Fibroblast of the conjunctiva (primary cell): ENCODE results near the gene OMP.

Experiments used
- DNase-seq: peaks from one replicate; pipeline ENCODE4 v3.0.0-alpha.2; 2010; ENCODE audit warnings: low read depth

OMP gene

DNA sequence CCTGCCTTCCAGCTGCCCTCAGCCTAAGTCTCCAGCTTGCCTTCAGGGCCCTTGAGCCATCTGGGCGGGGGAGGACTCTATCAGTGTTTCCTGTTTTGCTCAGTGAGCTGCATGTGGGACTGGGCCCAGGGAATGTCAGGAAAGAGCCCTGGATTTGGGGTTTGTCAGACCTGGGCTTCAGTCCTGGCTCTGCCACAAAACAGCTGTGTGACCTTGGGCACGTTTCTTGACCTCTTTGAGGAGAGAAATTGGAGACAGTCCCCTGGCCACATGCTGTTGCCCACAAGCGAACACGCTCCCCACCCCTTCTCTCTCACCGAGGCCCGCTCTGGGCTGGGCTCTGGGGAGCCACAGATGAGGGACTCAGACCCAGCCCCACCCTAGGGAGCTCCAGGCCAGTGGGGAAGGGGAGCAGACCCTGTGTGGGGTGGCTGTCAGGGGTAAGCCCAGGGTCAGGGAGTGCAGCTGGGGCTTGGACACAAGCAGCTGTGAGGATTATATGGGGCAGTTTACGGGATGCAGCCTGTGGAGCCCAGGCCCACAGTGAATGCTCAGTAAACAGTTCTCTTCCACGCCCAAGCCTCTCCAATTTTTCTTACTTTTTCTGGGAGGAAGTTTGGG lies 37.7 kb downstream of the OMP start:
- DNase-seq: no peak

DNA sequence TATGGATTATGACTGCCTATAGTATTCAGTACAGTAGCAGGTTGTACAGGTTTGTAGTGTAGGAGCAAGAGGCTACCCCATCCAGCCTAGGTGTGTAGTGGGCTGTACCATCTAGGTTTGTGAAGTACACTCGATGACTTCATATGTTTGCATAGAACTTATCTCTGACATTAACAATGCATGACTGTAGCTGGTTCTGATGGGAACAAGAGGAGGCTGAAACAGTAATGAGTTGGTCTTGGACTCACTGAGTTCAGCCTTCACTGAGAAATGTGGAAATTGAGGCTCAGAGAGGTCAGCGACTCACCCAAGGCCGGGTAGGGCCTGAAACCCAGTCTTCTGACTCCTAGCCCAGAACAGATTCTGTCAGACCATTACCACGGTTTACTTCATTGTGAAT lies 38.4 kb downstream of the OMP start:
- DNase-seq: no peak

GRCh38 chr11:77141475-77141874 lies 38.8 kb downstream of the OMP start:
- no peak for DNase-seq

- no peak for DNase-seq
Measured at GRCh38 chr11:77142091-77142975, 39.7 kb downstream of the OMP start.

GRCh38 chr11:77143405-77144020 lies 40.9 kb downstream of the OMP start:
- DNase-seq: no peak

DNA sequence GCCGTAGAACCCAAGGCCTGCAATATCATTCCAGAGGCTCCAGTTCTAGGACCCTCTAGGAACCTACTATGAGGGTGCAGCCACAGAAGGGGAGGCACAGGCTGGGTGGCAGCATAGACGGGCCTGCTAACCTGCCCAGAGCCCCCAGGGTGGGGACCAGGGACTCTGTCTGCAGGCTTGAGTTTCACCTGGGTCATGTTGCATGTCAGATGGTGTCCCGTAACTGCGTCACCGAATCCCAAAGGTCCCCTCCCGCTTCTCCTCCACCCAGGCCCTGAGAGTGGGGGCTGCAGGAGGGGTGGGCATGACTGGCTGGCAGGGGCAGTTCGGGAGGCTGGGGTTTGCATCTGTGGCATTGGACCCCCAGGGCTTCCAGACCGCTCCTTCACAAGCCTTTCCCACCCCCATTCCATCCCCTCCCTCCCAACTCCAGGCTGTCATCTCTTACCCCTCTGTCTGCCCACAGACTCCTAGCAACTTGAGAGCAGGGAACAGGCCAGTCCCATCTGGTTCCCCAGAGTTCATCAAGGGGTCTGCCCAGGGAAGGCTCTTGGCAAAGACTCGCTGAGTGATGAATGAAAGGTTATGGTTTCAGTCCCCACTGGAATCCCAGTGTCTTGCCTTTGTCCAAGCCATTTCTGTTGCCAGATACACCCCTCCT lies 41.7 kb downstream of the OMP start:
- DNase-seq: no peak

- no peak for DNase-seq
Measured at GRCh38 chr11:77144857-77145428, 42.3 kb downstream of the OMP start.

GRCh38 chr11:77146261-77147035 lies 43.8 kb downstream of the OMP start:
- DNase-seq: no peak

- DNase-seq: no peak
Measured at GRCh38 chr11:77147036-77147315, 44.3 kb downstream of the OMP start.

DNA sequence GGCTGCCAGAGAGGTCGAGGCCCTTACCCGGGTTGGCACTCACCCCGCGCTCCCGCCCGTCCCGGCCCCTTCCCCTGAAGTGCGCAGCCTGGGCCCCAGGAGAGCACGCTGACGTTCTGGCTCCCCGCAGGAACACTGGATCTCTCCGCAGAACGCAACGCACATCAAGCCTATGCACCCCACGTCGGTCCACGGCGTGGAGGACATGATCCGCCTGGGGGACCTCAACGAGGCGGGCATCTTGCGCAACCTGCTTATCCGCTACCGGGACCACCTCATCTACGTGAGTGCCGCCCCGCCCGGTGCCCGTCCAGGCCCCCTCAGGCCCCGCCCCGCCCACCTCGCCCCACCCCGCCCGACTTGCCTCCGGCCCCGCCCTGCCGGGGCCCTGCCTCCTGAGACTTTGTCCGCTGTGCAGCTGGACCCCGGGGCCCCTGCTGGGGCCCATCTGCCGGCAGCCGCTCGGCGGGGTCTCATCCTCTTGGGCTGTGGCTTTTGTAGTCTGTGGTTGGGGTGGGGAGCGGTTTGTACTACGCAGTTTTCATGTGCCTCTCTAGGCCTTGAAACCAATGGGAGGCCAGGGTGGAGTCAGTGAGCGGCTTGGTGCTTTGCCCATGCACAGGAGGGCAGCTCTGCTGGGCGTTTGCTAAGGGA lies 45.2 kb downstream of the OMP start:
- DNase-seq: no peak

DNA sequence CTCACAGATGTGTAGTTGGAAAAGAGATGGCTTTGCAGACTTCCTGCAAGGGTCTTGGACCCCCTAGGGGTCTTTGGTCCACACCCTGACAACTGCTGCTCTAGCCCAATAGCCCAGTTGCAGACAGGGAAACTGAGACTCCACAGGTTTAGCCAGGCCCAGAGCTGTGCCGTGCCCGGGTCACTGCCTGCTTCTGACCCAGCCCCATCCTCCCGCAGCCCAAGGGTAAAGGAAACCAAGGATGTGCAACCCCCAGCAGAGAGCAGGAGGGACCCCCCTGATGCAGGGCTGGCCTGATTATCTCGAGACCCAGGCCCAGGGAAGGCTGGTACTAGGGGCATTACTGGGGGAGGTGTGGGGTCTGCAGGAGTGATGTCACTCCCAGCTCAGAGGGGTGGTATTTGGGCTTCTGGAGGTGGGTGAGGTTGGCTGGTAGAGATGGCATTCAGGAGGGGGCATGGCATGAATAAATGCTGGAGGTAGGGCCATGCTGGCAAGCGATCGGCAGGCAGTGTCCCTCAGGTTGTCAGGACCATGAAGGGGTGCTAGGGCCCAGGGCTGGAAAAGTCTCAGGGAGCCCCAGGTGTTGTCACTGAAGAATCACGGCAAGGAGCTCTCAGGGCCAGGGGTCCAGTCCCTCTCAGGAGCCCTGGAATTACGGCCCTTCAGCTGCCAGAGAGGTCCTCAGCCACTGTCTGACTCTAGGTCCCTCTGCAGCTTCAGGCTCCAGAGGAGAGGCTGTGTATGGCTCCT lies 46.5 kb downstream of the OMP start:
- no peak for DNase-seq

DNA sequence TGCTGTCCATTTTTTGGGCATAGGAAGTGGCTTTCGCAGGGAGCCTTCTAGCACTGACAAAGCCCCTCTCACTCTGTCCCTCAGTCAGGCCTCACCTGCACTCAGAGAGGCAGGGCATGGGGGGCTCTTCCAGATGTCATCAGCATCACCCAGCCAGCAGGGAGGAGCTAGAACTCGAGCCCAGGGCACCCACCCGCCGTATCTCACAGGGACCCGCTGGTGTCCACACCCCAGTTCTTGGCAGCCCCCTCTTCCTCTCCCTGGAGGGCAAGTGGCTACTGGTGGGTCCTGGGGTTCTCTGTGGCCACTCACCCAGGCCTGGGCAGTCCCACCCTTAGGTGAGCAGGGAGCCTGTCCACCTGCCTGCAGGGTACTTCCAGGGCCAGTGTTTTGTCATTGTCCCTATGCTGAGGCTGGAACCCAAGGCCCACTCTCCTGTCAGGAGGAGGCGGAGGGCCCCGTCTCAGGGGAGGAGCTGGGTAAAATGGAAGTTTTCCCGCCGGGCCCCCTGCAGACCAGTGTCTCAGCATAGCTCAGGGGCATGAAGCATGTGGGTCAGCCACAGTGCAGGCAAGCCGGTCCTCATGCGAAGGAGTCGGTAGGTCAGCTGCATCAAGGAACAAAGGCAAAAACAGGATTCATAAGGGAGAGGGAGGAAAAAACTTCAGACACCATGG lies 47.2 kb downstream of the OMP start:
- DNase-seq: no peak

DNA sequence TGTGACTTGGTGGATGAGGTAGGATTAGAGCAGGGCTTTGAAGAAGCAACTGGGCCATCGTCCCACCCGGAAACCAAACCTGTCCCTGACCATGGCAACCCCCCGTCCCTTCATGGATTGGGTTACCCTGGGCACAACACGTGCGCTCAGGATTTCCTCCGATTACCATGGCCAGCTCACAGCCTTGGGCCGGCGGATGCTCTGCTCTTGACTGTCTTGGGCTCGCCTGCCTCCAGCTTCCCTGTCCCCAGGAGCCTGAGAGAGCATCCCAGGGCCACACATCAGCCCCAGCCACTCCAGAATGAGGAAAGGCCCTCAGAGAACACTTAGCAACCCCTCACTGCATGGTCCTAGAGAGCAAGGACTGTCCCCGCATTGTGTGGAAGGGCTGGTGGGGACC lies 48.2 kb downstream of the OMP start:
- no peak for DNase-seq

- no peak for DNase-seq
Measured at GRCh38 chr11:77151804-77152509, 49.3 kb downstream of the OMP start.

DNA sequence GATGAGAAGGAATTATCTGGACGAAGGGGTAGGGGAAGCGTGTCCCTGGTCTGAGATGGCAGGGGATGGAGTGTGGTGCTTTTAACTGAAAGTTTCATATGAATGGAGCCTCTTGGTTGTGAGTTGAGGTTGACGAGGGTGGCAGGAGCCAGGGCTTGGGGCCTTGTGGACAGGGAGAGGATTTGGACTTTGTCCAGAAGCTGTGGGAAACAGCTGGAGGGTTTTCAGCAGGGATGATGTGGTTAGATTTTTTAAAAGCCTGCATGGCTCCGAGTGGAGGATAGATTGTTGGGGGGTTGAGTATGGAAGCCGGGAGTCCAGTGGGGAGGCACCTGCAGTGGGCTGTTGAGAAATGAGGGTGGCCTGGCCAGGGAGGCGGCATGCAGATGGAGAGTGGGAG lies 50.2 kb downstream of the OMP start:
- DNase-seq: no peak
